ENCODE data around the gene ARMC3. TPM values are rescaled to one million over a fixed set of nuclear protein-coding genes. Genes with fewer than 3 reads are reported as not detected.
"Not testable (repeated sequence)": the region's sequence is repeated elsewhere in the genome, so short reads cannot be mapped to it uniquely, and the experiment has no call there.

The ARMC3 gene, protein sequence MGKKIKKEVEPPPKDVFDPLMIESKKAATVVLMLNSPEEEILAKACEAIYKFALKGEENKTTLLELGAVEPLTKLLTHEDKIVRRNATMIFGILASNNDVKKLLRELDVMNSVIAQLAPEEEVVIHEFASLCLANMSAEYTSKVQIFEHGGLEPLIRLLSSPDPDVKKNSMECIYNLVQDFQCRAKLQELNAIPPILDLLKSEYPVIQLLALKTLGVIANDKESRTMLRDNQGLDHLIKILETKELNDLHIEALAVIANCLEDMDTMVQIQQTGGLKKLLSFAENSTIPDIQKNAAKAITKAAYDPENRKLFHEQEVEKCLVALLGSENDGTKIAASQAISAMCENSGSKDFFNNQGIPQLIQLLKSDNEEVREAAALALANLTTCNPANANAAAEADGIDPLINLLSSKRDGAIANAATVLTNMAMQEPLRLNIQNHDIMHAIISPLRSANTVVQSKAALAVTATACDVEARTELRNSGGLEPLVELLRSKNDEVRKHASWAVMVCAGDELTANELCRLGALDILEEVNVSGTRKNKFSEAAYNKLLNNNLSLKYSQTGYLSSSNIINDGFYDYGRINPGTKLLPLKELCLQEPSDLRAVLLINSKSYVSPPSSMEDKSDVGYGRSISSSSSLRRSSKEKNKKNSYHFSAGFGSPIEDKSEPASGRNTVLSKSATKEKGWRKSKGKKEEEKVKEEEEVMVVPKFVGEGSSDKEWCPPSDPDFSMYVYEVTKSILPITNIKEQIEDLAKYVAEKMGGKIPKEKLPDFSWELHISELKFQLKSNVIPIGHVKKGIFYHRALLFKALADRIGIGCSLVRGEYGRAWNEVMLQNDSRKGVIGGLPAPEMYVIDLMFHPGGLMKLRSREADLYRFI
- 0.38 TPM for total RNA-seq
- long read RNA-seq, partial matches to known transcripts, result 0 of 1 reads
- long read RNA-seq, other reads (novel, unspliced or antisense), result 1 of 1 reads

DNA sequence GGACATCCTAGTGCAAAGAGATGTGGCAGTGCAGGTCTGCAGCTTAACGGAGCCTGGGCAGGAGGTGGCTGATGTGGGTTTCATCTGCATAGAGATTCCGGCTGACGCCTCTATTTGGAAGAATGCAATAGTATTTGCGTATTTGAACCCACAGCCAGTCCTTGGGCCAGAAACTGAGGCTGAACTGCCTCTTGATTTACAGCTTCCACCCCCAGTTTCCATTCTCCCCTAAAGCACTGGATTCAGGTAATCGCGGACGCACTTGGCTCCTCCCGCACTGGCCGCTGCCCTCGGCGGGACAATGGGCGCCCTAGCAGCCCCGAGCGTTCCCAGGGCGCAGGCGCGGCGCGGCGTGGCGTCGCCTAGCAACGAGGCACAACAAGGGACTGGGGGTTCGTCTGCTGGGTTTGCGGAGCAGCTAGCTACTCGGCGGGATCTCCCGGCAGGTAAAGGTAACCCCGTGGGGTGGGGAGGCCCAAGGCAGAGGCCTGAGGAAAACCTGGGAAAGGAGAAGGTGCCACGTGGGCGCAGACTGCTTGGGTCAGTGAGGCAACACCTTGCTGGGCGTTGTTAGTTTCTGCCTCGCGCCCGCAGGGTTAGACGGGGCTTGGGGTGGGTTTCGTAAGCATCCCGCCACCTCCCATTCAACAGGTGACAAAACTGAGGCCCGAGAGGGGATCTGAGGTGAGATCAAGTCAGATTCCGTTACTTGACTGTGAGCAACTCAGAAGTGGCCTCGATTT is at the start of gene ARMC3:
ARMC3 (plus strand) TSS at position 393 of the 743 bp plus-strand sequence. CDS start 3,944 bp downstream, outside the sequence.
- intact Hi-C loops (cut with DNase I), result no loop called here
- peak; percentile 77 for DNase-seq (ENCODE audit: low spot score)

DNA sequence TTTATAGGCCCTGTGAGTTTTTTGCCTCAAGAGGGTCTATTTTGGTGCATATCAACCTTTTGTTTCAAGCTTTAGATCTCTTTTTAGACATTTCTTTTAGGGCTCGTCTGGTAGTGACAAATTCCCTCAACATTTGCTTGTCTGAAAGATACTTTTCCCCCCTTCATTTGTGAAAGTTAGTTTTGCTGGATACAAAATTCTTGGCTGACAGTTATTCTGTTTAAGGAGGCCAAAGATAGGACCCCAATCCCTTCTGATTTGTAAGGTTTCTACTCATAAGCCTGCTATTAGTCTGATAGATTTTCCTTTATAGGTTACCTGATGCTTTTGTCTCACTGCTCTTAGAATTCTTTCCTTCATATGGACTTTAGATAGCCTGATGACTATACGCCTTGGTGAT is 36.1 kb upstream of the ARMC3 start:
- intact Hi-C loops (cut with DNase I), result loop anchor here (10.0 kb wide), 1 partner anchor 417 kb away; no protein-coding TSS in a partner anchor
- DNase-seq (ENCODE audit: low spot score), result no peak

DNA sequence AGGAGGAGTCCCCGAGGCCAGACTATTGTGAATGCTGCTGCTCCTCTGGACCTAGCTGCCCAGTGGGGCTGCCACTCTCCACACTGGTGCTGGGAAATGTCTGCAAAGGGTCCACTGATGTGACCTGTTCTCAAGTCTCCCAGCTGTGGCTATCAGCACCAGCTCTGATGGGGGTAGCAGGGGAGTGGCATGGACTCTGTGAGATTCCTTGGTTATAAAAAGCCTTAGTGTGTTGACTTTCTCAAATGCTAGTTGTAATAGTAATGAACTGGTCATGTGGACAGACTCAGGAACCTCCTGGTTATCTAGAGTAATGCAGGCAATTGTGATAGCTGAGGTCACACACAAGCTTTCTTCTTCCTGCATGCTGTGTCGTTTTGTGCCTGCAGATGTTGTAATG is 34.1 kb upstream of the ARMC3 start:
- intact Hi-C loops (cut with DNase I), result loop anchor here (10.0 kb wide), 1 partner anchor 419 kb away; no protein-coding TSS in a partner anchor
- DNase-seq (ENCODE audit: low spot score), result no peak

DNA sequence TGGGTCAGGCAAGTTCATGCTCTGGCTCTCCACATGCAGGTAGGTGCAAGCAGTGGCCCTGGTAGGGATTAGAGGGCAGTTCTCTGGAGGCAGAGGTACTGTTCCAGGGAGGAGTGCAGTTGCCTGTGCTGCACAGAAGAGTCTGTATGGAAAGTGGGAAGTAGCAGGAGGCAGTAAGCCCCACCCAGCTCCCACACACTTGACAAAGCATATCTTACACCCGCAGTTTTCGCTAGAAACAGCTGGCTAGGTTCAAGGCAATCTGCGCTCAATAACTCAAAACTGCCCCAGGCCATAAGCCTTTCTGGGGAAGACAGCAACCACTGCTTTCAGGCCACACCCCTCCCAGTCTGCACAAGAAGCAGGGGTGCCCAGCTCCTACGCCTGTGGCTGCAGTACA is 33.1 kb upstream of the ARMC3 start:
- intact Hi-C loops (cut with DNase I), result loop anchor here (10.0 kb wide), 1 partner anchor 420 kb away; no protein-coding TSS in a partner anchor
- DNase-seq (ENCODE audit: low spot score), result no peak

DNA sequence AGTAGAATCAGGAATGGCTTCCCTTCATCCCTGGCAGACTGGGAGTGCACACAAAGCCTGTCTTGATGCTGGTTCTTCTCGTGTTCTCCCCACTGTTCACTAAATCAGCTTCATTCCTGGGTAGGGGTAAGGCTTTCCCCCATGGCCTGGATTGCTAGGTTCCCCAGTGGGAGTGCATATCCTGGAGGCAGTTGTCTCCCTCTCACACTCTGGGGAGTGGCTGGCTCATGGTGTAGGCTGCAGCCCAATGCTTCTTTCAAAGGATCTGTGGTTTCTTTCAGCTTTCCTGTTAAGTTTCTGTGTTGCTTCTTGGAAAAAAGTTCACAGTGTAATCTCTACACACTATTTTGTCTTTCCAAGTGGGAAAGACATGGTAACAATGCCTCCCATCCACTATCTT is 32.6 kb upstream of the ARMC3 start:
- intact Hi-C loops (cut with DNase I), result loop anchor here (10.0 kb wide), 1 partner anchor 420 kb away; no protein-coding TSS in a partner anchor

DNA sequence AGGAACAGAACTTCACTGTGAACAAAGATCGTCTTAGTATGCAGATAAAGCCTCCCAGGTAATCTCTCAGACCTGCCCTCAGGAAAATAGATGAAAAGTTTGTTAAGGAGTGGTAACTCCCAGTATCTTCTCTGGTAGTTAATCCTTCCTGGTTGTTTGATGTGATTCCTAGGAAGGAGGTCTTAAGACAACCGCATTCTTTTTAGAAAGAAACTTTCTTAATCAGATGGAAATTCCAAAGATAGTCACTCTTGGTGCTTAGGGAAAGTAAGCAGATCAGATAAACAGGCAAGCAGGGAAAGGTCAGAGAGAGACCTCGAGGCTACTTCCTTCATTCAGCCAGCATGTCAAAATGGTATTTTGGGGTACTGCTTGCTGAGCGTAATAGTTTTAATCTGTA is 30.5 kb upstream of the ARMC3 start:
- DNase-seq (ENCODE audit: low spot score), result no peak

More for the DNA sequence above, 32.6 kb upstream of the ARMC3 start:
- DNase-seq (ENCODE audit: low spot score), result no peak

DNA sequence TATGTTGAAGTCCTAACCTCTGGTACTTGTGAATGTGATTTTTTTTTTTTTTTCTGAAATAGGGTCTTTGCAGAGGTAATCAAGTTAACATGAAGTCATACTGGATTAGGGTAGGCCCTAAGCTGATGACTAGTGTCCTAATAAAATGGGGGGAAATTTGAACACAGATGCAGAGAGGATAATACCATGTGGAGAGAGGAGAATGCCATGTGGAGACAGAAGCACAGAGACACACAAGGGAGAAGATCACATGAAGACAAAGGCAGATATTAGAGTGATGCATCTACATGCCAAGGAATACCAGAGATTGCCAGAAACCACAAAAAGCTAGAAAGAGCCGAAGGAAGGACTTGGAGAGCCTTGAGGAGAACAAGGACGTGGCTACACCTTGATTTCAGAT is 28.5 kb upstream of the ARMC3 start:
- DNase-seq (ENCODE audit: low spot score), result no peak
- intact Hi-C loops (cut with DNase I), result loop anchor here (10.0 kb wide), 1 partner anchor 425 kb away; no protein-coding TSS in a partner anchor

More for the DNA sequence above, 30.5 kb upstream of the ARMC3 start:
- intact Hi-C loops (cut with DNase I), result loop anchor here (10.0 kb wide), 1 partner anchor 423 kb away; no protein-coding TSS in a partner anchor

DNA sequence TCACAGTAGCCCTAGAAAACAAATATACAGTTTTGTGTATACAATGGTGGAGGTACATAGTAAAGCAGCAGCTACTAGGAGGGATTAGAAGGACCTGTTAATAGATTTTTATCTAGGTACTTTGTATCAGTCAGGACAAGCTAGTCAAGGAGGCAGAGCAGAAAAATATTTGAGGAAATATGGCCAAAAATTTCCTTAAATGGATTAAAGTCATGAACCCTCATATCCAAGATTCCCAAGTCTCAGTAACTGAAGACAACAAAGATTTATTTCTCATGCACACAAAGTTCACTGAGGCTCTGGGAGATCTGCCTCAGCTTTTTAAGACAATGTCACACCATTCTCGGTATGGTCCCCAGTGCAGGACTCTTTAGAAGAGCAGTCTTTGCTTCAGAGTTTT is 28.1 kb upstream of the ARMC3 start:
- no peak for DNase-seq (ENCODE audit: low spot score)
- intact Hi-C loops (cut with DNase I), result loop anchor here (10.0 kb wide), 1 partner anchor 425 kb away; no protein-coding TSS in a partner anchor

DNA sequence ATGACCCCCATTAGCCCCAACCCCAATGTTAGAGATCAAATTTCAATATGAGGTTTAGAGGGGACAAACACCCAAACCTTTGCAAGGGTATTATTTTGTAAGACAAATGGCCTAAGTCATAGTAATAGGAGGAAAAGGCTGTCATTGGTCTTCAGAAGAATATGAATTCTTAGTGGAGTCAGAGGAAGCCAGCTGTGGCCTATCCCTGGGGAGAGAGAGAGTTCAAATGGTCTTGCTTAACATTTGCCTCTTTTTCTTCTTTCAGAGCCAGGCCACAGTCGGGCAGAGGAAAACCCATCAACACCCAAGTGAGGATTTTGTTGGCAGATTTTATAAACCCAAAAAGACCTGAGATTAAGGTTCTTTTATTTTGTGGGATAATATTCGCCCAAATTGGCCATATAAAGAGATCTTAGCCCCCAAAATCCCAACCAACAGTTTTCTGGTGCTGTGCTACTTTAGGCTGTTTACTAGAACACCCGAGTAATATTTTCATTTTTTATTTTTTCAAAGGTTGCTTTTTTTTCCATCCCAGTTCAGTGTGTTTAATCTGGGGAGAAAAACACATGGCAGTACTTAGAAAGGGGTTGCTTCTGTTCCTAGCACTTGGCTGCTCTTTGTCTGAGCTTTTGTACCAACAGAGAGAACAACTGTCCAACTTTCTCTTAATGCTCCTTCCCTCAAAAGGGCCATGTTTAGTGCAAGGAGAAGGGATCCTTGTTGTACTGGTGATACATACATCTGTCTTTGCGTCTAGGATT is 26.8 kb upstream of the ARMC3 start:
- intact Hi-C loops (cut with DNase I), result no loop called here
- no peak for DNase-seq (ENCODE audit: low spot score)

DNA sequence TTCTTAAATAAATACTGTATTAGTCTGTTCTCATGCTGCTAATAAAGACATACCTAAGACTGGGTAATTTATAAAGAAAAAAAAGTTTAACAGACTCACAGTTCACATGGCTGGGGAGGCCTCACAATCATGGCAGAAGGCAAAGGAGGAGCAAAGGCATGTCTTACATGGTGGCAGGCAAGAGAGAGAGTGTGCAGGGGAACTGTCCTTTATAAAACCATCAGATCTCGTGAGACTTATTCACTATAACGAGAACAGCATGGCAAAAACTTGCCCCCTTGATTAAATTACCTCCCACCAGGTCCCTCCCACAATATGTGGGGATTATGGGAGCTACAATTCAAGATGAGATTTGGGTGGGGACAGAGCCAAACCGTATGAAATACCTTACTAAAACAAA is 25.7 kb upstream of the ARMC3 start:
- intact Hi-C loops (cut with DNase I); DNase-seq (ENCODE audit: low spot score): not testable (repeated sequence)

DNA sequence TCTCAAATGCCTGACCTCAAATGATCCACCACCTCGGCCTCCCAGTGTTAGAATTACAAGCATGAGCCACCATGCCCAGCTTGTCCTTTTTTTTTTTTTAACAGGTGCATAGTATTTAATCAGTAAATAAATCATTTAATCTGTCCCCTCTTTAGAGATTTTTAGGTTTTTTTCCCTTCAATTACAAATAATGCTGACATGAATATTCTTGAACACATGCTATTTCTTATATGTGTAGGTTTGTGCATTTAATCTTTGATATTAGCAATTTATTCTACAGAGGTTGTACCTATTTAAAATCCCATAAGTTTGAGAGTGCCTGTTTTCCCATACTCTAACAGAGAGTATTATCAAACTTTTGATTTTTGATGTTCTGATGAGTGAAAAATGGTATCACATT is 24.2 kb upstream of the ARMC3 start:
- intact Hi-C loops (cut with DNase I), result no loop called here

DNA sequence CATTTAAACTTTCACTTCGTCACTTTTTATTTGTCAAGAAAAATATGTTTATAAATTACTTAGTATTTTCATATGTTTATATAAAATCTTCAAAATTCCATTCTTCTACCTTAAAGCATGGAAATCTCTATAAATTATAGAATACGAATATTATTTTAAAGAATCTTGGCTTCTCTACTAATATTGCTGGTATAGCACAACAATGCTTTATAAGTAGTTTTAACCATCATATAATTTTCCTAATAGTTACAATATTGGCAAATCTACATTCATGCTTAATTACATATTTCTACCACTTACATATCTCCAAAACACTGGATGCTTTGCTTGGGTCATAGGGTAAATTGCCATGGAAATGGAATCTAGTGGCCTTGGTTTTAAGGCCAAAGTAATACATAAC is 21.1 kb upstream of the ARMC3 start:
- intact Hi-C loops (cut with DNase I), result no loop called here
- no peak for DNase-seq (ENCODE audit: low spot score)

More for the DNA sequence above, 24.2 kb upstream of the ARMC3 start:
- DNase-seq (ENCODE audit: low spot score), result no peak

DNA sequence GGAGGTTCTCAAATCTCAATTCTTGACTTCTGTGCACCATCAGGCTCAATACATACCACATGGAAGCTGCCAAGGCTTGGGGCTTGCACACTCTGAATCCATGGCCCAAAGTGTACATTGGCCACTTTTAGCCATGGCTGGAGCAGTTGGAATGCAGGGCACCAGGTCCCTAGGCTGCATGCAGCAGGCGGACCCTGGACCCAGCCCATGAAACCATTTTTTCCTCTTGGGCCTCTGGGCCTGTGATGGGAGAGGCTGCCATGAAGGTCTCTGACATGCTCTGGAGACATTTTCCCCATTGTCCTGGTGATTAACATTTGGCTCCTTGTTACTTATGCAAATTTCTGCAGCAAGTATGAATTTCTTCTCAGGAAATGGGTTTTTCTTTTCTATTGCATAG is 19.0 kb upstream of the ARMC3 start:
- intact Hi-C loops (cut with DNase I), result no loop called here
- DNase-seq (ENCODE audit: low spot score), result no peak

DNA sequence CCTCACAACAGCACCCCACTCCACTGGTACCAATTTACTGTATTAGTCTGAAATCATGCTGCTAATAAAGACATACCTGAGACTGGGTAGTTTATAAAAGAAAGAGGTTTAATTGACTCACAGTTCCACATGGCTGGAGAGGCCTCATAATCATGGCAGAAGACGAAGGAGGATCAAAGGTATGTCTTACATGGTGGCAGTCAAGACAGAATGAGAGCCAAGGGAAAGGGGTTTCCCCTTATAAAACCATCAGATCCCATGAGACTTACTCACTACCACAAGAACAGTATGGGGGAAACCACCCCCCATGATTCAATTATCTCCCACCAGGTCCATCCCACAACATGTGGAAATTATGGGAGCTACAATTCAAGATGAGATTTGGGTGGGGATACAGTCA is 18.2 kb upstream of the ARMC3 start:
- intact Hi-C loops (cut with DNase I); DNase-seq (ENCODE audit: low spot score): not testable (repeated sequence)

DNA sequence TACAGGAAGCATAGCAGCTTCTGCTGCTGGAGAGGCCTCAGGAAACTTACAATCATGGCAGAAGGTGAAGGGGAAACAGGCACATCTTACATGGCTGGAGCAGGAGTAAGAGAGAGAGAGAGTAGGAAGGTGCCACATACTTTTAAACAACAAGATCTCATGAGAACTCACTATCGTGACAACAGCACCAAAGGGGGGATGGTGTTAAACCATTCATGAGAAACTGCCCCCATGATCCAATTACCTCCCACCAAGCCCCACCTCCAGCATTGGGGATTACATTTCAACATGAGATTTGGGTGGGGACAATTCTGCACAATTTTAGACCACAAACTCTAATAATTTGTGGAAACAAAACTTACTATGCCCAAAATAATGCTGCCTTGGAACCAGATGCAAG is 16.8 kb upstream of the ARMC3 start:
- DNase-seq (ENCODE audit: low spot score), result no peak

DNA sequence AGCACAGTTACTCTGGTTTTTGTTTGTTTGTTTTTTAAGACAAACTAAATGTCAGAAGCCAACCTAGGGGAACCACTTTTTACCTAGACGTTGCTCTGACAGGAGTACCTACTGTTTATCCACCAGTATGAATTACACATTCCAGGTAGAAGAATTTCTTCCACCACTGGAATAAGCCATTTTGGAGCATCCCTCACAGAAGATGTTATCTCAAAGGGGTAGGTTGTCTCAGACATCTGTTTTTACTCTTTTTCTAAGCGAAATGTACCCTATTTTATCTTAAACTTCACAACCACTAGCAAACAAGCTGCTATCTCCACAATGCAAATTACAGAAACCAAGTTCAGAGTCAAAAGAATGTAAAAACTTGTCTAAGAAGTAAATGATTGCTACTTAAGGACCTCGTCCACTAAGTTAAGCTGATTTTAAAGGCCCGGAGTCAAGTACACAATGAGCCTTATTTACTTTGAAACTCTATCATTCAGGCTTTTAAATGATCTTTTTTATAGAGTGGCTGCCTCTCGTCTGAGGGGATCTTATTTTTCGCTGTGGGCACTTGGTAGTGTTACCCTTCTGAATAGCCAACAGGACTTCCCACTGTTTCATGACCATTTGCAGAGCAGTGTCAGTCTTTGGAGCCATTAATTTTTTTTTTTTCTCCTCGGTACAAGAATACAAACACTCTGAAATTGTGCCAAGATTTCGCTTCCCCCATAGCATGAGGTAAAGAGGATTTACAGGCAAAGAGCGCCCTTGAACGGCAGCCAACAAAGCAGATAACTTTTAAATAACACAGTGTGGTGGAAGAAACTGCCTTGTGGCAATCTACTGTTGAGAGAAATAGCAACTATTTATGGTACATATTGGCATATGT is 15.7 kb upstream of the ARMC3 start:
- DNase-seq (ENCODE audit: low spot score), result no peak
- intact Hi-C loops (cut with DNase I), result no loop called here

More for the DNA sequence above, 16.8 kb upstream of the ARMC3 start:
- intact Hi-C loops (cut with DNase I), result no loop called here

DNA sequence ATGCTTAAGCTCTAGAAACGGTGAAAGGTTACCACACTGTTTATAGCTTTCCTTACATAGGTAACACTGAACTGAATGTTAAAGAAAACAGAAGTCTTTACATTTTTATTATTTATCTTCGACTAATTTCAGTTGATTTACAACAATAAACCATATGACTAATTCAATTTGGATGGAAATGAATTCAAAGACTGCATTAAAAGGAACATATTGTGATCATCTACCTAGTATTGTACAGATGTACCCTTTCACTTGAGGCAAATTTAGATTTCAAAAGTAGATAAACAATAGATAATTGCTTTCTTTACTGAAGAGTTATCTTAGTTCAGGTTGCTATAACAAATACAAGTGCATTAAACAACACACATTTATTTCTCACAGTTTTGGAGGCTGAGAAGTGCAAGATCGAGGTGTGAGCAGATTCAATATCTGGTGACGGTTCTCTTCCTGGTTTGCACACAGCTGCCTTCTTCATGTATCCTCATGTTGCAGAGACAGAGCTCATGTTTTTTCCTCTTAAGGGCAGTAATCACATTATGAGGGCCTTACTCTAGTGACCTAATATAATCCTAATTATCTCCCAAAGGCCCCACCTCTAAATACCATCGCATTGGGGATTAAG is 15.0 kb upstream of the ARMC3 start:
- DNase-seq (ENCODE audit: low spot score), result no peak
- intact Hi-C loops (cut with DNase I), result no loop called here
